Neural cell (in vitro differentiated cells): ENCODE data around the gene PTPRD. TPM values are rescaled to one million over a fixed set of nuclear protein-coding genes. Genes with fewer than 3 reads are reported as not detected.
A peak's percentile ranks its signal among the peaks of the same experiment; 100 is the strongest.

Experiments used
- H2AFZ ChIP-seq: fragments of 200-600, 300-800 bp; sonication (generic), shearing (Covaris generic); 2 replicates; pipeline ENCODE4 v1.6.0; 2014; ENCODE audit warnings: low read depth, mild to moderate bottlenecking, antibody characterized with exemption, low read length, moderate library complexity
- H3F3A ChIP-seq: fragments of 200-600 bp; shearing (Covaris generic); 2 replicates; pipeline ENCODE4 v1.6.1; 2016; ENCODE audit warnings: mild to moderate bottlenecking, moderate library complexity, mixed read lengths, antibody characterized with exemption, low read length; ENCODE audit not compliant: insufficient read depth, poor library complexity, severe bottlenecking
- H3K27ac ChIP-seq: fragments of 200-600, 300-800 bp; sonication (generic), shearing (Covaris generic); 2 replicates; pipeline ENCODE4 v1.5.1; 2014; ENCODE audit warnings: mild to moderate bottlenecking, low read length, moderate library complexity
- H3K27me3 ChIP-seq: fragments of 300-800, 200-600 bp; sonication (generic), shearing (Covaris generic); 2 replicates; pipeline ENCODE4 v1.6.0; 2014; ENCODE audit warnings: mild to moderate bottlenecking, low read depth, low read length, moderate library complexity; ENCODE audit not compliant: insufficient read depth
- H3K36me3 ChIP-seq: fragments of 300-800, 200-600 bp; sonication (generic), shearing (Covaris generic); 2 replicates; pipeline ENCODE4 v1.5.1; 2014; ENCODE audit warnings: mild to moderate bottlenecking, antibody characterized with exemption, low read length, moderate library complexity; ENCODE audit not compliant: insufficient read depth
- H3K4me2 ChIP-seq: fragments of 300-800, 200-600 bp; sonication (generic), shearing (Covaris generic); 2 replicates; pipeline ENCODE4 v1.6.0; 2014; ENCODE audit warnings: mild to moderate bottlenecking, low read length
- H3K4me3 ChIP-seq: fragments of 300-800, 200-600 bp; sonication (generic), shearing (Covaris generic); 2 replicates; pipeline ENCODE4 v1.5.1; 2014; ENCODE audit warnings: mild to moderate bottlenecking, low read length, moderate library complexity
- H3K79me2 ChIP-seq: fragments of 200-600 bp; shearing (Covaris generic); replicated peaks from 2 replicates; pipeline ENCODE4 v1.6.0; 2014; ENCODE audit warnings: mild to moderate bottlenecking, low read length, moderate library complexity; ENCODE audit not compliant: insufficient read depth
- H3K9ac ChIP-seq: fragments of 300-800, 200-600 bp; sonication (generic), shearing (Covaris generic); 2 replicates; pipeline ENCODE4 v1.6.1; 2016; ENCODE audit warnings: mild to moderate bottlenecking, low read length, mixed read lengths
- H3K9me2 ChIP-seq: fragments of 200-600 bp; shearing (Covaris generic); 2 replicates; pipeline ENCODE4 v1.6.1; 2016; ENCODE audit warnings: mild to moderate bottlenecking, low read length, mixed read lengths; ENCODE audit not compliant: insufficient read depth
- H3K9me3 ChIP-seq: fragments of 200-600, 300-800 bp; sonication (generic), shearing (Covaris generic); 2 replicates; pipeline ENCODE4 v1.6.1; 2016; ENCODE audit warnings: mild to moderate bottlenecking, mixed run types, low read length, moderate library complexity, mixed read lengths
- H4K20me1 ChIP-seq: fragments of 200-600 bp; shearing (Covaris generic); 2 replicates; pipeline ENCODE4 v1.6.1; 2016; ENCODE audit warnings: mild to moderate bottlenecking, mixed run types; ENCODE audit not compliant: insufficient read depth
- EP300 ChIP-seq: fragments of 450-650 bp; conservative IDR thresholded peaks from 2 replicates; pipeline ENCODE4 v1.6.1; 2014; ENCODE audit warnings: antibody characterized with exemption, mild to moderate bottlenecking, moderate library complexity; ENCODE audit not compliant: poor library complexity, severe bottlenecking
- EZH2 ChIP-seq: fragments of 200-600, 300-800 bp; shearing (Covaris generic), sonication (generic); IDR thresholded peaks from 2 replicates; pipeline ENCODE4 v1.6.1; 2014; ENCODE audit warnings: antibody characterized with exemption, low read length, borderline replicate concordance, mild to moderate bottlenecking; ENCODE audit not compliant: insufficient read depth, poor library complexity, severe bottlenecking
- MXI1 ChIP-seq: fragments of 450-650 bp; conservative IDR thresholded peaks from 2 replicates; pipeline ENCODE4 v1.6.1; 2014; ENCODE audit warnings: antibody characterized with exemption, mild to moderate bottlenecking; ENCODE audit not compliant: poor library complexity, severe bottlenecking
- POLR2AphosphoS5 ChIP-seq: IDR thresholded peaks from 2 replicates; pipeline ENCODE4 v1.6.1; 2012
- RAD21 ChIP-seq: fragments of 450-650 bp; conservative IDR thresholded peaks from 2 replicates; pipeline ENCODE4 v1.6.1; 2014; ENCODE audit warnings: antibody characterized with exemption, mild to moderate bottlenecking, moderate library complexity
- SMC3 ChIP-seq: fragments of 450-650 bp; conservative IDR thresholded peaks from 2 replicates; pipeline ENCODE4 v1.6.1; 2014; ENCODE audit warnings: antibody characterized with exemption, mild to moderate bottlenecking, moderate library complexity; ENCODE audit not compliant: poor library complexity
- TAF1 ChIP-seq: IDR thresholded peaks from 2 replicates; pipeline ENCODE4 v1.6.1; 2012; ENCODE audit warnings: low read depth
- polyA plus RNA-seq: library from polyadenylated mRNA; depleted of rRNA; stranded (reverse); fragments of >200 nt; gene quantifications from 2 replicates; pipeline ENCODE4 v1.2.3, GENCODE V29; 2014
- TF ChIP-seq, protein P1 (sequence below): IDR thresholded peaks from 2 replicates; pipeline ENCODE4 v1.6.1; 2012; ENCODE audit warnings: borderline replicate concordance

The PTPRD gene
- polyA plus RNA-seq, 1 donor from 2014 or later, result 143 TPM

DNA sequence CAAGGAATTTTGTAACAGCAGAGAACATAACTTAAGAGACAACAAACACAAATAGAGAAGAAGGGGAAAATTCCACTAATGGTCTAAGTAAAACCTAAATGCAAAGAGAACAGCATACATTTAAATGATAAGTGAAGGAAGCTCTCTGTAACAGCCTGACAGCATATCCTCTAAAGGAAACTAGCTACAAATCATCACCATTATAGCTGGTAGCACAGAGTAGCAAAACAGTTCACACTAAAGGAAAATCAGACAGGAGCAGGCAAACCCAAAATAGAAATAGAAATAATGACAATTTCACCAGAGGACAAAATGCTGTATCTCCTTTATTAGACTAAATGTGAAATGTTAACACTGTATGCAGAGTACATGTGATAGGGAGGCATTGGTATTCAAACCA, 532.8 kb downstream of the PTPRD start:
- H3K9me2 ChIP-seq, result no peaks in the 10 kb centered on the region
- no peak overlapping the region for H3K9ac ChIP-seq
- no peaks in the 10 kb centered on the region for H3K9me3 ChIP-seq
- no peaks in the 10 kb centered on the region for H3K36me3 ChIP-seq
- peak overlapping the region; percentile 53 for H3K27ac ChIP-seq
- peak overlapping the region; percentile 29 for H3K4me3 ChIP-seq
- TF ChIP-seq SMC3 (no peak), TAF1 (no peak), POLR2AphosphoS5 (no peak), EZH2 (no peak), EP300 (peak; percentile 80), MXI1 (no peak), RAD21 (no peak)
- TF ChIP-seq, protein P1, sequence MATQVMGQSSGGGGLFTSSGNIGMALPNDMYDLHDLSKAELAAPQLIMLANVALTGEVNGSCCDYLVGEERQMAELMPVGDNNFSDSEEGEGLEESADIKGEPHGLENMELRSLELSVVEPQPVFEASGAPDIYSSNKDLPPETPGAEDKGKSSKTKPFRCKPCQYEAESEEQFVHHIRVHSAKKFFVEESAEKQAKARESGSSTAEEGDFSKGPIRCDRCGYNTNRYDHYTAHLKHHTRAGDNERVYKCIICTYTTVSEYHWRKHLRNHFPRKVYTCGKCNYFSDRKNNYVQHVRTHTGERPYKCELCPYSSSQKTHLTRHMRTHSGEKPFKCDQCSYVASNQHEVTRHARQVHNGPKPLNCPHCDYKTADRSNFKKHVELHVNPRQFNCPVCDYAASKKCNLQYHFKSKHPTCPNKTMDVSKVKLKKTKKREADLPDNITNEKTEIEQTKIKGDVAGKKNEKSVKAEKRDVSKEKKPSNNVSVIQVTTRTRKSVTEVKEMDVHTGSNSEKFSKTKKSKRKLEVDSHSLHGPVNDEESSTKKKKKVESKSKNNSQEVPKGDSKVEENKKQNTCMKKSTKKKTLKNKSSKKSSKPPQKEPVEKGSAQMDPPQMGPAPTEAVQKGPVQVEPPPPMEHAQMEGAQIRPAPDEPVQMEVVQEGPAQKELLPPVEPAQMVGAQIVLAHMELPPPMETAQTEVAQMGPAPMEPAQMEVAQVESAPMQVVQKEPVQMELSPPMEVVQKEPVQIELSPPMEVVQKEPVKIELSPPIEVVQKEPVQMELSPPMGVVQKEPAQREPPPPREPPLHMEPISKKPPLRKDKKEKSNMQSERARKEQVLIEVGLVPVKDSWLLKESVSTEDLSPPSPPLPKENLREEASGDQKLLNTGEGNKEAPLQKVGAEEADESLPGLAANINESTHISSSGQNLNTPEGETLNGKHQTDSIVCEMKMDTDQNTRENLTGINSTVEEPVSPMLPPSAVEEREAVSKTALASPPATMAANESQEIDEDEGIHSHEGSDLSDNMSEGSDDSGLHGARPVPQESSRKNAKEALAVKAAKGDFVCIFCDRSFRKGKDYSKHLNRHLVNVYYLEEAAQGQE, result no peak
- no peak overlapping the region for H2AFZ ChIP-seq
- H3K4me2 ChIP-seq, result peak overlapping the region; percentile 31
- H3F3A ChIP-seq, result no peaks in the 10 kb centered on the region
- no peaks in the 10 kb centered on the region for H3K79me2 ChIP-seq
- no peaks in the 10 kb centered on the region for H4K20me1 ChIP-seq
- no peaks in the 10 kb centered on the region for H3K27me3 ChIP-seq

GRCh38 chr9:10079284-10079964, 533.4 kb downstream of the PTPRD start:
- Histone ChIP-seq H3K9me2 (no peaks in the 10 kb centered on the region), H3K9ac (no peak overlapping the region), H3K27me3 (no peaks in the 10 kb centered on the region), H3K4me2 (peak overlapping the region; percentile 31), H2AFZ (no peak overlapping the region), H3F3A (no peaks in the 10 kb centered on the region), H3K4me3 (peak overlapping the region; percentile 29), H4K20me1 (no peaks in the 10 kb centered on the region), H3K9me3 (no peaks in the 10 kb centered on the region), H3K27ac (peak overlapping the region; percentile 53), H3K79me2 (no peaks in the 10 kb centered on the region), H3K36me3 (no peaks in the 10 kb centered on the region)
- TF ChIP-seq MXI1 (no peak), EZH2 (no peak), EP300 (no peak), POLR2AphosphoS5 (no peak), TAF1 (no peak)
- TF ChIP-seq, protein P1, result peak; percentile 5
